GM12801 (cell line): Measurements from ENCODE around the gene LTB4R2.

Source experiments
- TF ChIP-seq, protein P1 (sequence below): IDR thresholded peaks from one replicate; pipeline ENCODE4 v1.5.1; 2011; ENCODE audit warnings: control low read depth; ENCODE audit not compliant: insufficient read length; ENCODE audit errors: extremely low read depth

LTB4R2 gene

DNA sequence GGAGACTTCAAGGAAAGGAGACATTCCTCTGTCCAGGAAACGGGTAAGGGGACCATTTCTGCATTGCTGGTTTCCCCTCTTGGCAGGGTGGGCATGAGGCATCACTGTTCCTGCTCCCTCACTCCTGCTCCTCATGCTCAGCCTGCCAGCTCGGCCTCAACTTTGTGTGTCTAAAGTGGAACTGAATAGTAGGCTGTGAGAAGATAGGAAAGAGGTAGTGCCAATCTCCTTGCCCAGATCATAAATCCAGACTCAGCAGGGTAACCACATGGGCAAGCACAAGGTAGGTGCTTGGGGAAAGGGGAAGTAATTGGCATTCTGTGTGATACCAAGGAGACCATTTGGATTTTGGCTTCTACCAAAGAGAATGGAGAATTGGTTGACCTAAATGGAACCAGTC is 4.0 kb downstream of the LTB4R2 start:
- TF ChIP-seq, protein P1, sequence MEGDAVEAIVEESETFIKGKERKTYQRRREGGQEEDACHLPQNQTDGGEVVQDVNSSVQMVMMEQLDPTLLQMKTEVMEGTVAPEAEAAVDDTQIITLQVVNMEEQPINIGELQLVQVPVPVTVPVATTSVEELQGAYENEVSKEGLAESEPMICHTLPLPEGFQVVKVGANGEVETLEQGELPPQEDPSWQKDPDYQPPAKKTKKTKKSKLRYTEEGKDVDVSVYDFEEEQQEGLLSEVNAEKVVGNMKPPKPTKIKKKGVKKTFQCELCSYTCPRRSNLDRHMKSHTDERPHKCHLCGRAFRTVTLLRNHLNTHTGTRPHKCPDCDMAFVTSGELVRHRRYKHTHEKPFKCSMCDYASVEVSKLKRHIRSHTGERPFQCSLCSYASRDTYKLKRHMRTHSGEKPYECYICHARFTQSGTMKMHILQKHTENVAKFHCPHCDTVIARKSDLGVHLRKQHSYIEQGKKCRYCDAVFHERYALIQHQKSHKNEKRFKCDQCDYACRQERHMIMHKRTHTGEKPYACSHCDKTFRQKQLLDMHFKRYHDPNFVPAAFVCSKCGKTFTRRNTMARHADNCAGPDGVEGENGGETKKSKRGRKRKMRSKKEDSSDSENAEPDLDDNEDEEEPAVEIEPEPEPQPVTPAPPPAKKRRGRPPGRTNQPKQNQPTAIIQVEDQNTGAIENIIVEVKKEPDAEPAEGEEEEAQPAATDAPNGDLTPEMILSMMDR = no peak

DNA sequence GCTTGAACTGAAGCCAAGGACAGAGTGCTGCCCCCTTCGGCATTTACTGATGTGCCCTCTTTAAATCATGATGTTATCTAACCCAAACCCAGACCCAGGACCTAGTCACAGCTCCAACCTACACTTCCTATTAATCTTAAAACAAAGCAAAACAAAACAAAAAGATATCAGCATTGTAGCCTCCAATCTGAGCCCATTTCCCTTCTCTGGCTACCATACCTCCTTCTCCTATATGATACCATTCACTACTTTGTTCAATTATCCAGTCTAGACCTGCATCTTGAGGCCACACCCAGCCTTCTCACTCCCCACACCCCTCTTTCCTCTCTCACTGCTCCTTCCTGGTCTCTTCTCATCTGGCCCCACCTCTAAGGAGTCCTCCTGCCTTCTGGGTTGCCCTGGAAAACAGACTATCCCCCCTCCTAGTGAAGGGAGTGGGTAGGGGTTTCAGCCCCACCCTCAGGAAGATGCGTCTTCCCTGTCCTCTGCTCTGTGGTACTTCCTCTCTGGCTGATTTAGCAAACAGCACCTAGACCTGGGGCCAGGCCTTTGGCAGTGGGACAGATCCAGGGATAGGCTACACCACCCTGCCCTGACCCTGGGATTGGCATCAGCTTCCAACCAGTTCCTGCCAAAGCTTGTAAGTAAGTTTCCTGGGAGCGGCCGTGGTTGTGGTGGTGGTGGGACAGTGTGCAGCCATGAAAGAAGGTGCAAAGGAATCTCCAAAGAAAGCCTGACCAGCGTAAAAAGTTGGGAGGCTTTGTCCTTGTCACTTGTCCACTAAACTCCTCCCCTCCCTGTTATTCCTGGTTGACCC is 4.6 kb downstream of the LTB4R2 start:
- TF ChIP-seq, protein P1 = no peak

DNA sequence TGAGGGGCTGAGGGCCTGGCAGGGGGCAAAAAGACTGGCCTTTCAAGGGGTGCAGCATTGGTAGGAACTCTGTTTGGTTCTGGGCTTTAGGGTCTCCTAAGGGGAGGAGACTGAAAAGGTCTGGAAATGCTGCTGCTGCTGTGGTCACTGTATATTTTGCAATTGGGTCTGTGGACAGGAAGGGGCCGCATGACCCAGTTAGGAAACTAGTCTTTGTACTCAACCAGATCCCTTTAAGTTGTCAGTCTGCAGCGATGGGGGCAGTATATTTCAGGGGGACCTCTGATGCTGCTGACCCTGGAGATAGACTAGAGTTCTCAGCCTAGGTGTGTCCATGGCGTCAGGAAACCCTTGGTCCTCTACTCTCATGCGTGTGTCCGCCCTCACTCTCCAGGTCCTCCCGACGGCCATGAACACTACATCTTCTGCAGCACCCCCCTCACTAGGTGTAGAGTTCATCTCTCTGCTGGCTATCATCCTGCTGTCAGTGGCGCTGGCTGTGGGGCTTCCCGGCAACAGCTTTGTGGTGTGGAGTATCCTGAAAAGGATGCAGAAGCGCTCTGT is 5.4 kb downstream of the LTB4R2 start:
- TF ChIP-seq, protein P1 = no peak

DNA sequence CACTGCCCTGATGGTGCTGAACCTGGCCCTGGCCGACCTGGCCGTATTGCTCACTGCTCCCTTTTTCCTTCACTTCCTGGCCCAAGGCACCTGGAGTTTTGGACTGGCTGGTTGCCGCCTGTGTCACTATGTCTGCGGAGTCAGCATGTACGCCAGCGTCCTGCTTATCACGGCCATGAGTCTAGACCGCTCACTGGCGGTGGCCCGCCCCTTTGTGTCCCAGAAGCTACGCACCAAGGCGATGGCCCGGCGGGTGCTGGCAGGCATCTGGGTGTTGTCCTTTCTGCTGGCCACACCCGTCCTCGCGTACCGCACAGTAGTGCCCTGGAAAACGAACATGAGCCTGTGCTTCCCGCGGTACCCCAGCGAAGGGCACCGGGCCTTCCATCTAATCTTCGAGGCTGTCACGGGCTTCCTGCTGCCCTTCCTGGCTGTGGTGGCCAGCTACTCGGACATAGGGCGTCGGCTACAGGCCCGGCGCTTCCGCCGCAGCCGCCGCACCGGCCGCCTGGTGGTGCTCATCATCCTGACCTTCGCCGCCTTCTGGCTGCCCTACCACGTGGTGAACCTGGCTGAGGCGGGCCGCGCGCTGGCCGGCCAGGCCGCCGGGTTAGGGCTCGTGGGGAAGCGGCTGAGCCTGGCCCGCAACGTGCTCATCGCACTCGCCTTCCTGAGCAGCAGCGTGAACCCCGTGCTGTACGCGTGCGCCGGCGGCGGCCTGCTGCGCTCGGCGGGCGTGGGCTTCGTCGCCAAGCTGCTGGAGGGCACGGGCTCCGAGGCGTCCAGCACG is 6.1 kb downstream of the LTB4R2 start:
- TF ChIP-seq, protein P1 = no peak

DNA sequence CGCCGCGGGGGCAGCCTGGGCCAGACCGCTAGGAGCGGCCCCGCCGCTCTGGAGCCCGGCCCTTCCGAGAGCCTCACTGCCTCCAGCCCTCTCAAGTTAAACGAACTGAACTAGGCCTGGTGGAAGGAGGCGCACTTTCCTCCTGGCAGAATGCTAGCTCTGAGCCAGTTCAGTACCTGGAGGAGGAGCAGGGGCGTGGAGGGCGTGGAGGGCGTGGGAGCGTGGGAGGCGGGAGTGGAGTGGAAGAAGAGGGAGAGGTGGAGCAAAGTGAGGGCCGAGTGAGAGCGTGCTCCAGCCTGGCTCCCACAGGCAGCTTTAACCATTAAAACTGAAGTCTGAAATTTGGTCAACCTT is 6.6 kb downstream of the LTB4R2 start:
- TF ChIP-seq, protein P1 = no peak

DNA sequence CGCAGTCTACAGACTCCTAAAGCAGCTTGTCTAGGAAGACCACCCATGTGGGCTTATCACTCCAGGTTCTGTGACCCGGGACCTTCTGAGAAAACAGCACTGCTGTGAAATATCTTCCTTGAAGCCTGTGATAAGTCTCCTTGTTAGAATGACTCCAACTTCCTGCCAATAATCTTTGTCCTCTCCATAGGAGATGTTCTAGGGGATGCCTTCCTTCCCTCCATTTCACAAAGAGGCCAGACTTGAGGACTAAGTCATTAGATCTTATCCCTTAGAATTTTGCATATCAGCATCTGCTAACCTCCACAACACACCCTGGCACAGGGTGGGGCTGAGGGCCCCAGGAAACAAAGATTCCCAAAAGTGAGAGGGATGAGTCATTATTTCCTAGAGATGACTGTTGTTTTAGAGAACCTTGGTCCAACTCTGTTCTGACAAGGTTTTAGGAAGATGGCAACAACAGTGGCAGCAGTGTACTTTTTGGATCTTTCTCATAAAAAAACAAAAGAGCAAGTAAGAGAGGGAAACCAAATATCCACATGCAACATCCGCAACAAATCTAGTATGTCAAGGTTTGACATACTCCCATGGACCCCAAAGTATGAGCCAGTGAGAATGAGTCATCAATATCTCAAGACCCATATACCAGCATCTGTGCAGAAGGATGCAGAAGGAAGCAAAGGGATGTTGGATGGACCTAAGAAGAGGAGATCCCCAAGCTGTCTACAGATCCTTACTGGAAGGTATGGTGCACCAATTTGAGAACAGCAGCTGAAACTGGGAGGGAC is 7.4 kb downstream of the LTB4R2 start:
- TF ChIP-seq, protein P1 = no peak
